K562 (cell line): ENCODE results near the gene PRF1. TPM values are rescaled to one million over a fixed set of nuclear protein-coding genes. Genes with fewer than 3 reads are reported as not detected.

Source experiments
- BRD4 ChIP-seq: fragments of 200-600 bp; sonication (generic); IDR thresholded peaks from 2 replicates; pipeline ENCODE4 v1.6.1; 2017; ENCODE audit warnings: inconsistent platforms
- CHD4 ChIP-seq: fragments of 200-600 bp; sonication (generic); IDR thresholded peaks from 3 replicates; pipeline ENCODE4 v1.6.1; 2012; ENCODE audit warnings: low read depth, mild to moderate bottlenecking, mixed read lengths, low read length, inconsistent platforms; ENCODE audit not compliant: insufficient read depth, insufficient replicate concordance, poor library complexity, severe bottlenecking
- CLOCK ChIP-seq: fragments of 250-450 bp; sonication (Bioruptor Pico); IDR thresholded peaks from 2 replicates; pipeline ENCODE4 v1.4.0; 2020; ENCODE audit warnings: mild to moderate bottlenecking, moderate library complexity, borderline replicate concordance
- CTCF ChIP-seq, 3 experiments: IDR thresholded peaks in 2 of 3; conservative IDR thresholded peaks in 1 of 3; 2 replicates each; pipeline ENCODE4 v1.5.1; 2011 to 2012; ENCODE audit warnings: low read length in 3 of 3, mild to moderate bottlenecking in 3 of 3, control low read depth in 2 of 3, improper control_type of control experiment in 1 of 3, inconsistent platforms in 1 of 3, low read depth in 1 of 3, mixed read lengths in 1 of 3, moderate library complexity in 1 of 3; ENCODE audit not compliant: insufficient read depth in 2 of 3
- GATAD2B ChIP-seq: fragments of 450-650 bp; IDR thresholded peaks from 2 replicates; pipeline ENCODE4 v1.6.1; 2017; ENCODE audit warnings: mild to moderate bottlenecking, borderline replicate concordance
- HLTF ChIP-seq: fragments of 450-650 bp; IDR thresholded peaks from 2 replicates; pipeline ENCODE4 v1.6.1; 2016
- HMGXB4 ChIP-seq: sonication (generic); formaldehyde crosslinking; IDR thresholded peaks from 2 replicates; pipeline ENCODE4 v1.8.1; 2023; ENCODE audit warnings: mild to moderate bottlenecking, missing genetic modification reagents
- KAT7 ChIP-seq: sonication (generic); formaldehyde crosslinking; IDR thresholded peaks from 2 replicates; pipeline ENCODE4 v1.8.0; 2022; ENCODE audit warnings: missing genetic modification reagents, mild to moderate bottlenecking, borderline replicate concordance
- L3MBTL2 ChIP-seq: fragments of 450-650 bp; IDR thresholded peaks from 2 replicates; pipeline ENCODE4 v1.6.1; 2016; ENCODE audit warnings: mild to moderate bottlenecking, moderate library complexity
- LEF1 ChIP-seq: fragments of 450-650 bp; IDR thresholded peaks from 2 replicates; pipeline ENCODE4 v1.6.1; 2016; ENCODE audit warnings: mild to moderate bottlenecking
- MTA1 ChIP-seq: fragments of 450-650 bp; IDR thresholded peaks from 2 replicates; pipeline ENCODE4 v1.6.1; 2017; ENCODE audit warnings: borderline replicate concordance
- NELFE ChIP-seq: IDR thresholded peaks from 2 replicates; pipeline ENCODE4 v1.6.1; 2011; ENCODE audit warnings: mild to moderate bottlenecking; ENCODE audit not compliant: insufficient read depth, insufficient read length
- PTRF ChIP-seq: fragments of 450-650 bp; IDR thresholded peaks from 2 replicates; pipeline ENCODE4 v1.6.1; 2016; ENCODE audit warnings: mild to moderate bottlenecking, missing genetic modification characterization, missing compliant biosample characterization
- RHOXF2B ChIP-seq: fragments of 250-450 bp; sonication (Bioruptor Pico); conservative IDR thresholded peaks from 2 replicates; pipeline ENCODE4 v1.5.1; 2021
- SMAD1 ChIP-seq: fragments of 150-350 bp; IDR thresholded peaks from 2 replicates; pipeline ENCODE4 v1.6.1; 2014; ENCODE audit warnings: low read length, low read depth; ENCODE audit not compliant: partially characterized antibody
- SMAD3 ChIP-seq: fragments of 450-650 bp; formaldehyde crosslinking; conservative IDR thresholded peaks from 2 replicates; pipeline ENCODE4 v1.4.0; 2020; ENCODE audit warnings: mild to moderate bottlenecking
- SREBF2 ChIP-seq: sonication (generic); formaldehyde crosslinking; IDR thresholded peaks from 2 replicates; pipeline ENCODE4 v1.4.0; 2020; ENCODE audit warnings: mild to moderate bottlenecking, missing genetic modification reagents
- ZBTB49 ChIP-seq: sonication (generic); formaldehyde crosslinking; IDR thresholded peaks from 2 replicates; pipeline ENCODE4 v1.8.0; 2022; ENCODE audit warnings: missing genetic modification reagents, mild to moderate bottlenecking, borderline replicate concordance
- ZNF184 ChIP-seq: sonication (generic); formaldehyde crosslinking; IDR thresholded peaks from 2 replicates; pipeline ENCODE4 v1.5.0; 2020; ENCODE audit warnings: missing genetic modification reagents
- ZNF384 ChIP-seq: IDR thresholded peaks from 2 replicates; pipeline ENCODE4 v1.6.1; 2012; ENCODE audit warnings: low read depth, low read length, improper control_type of control experiment
- ZSCAN29 ChIP-seq: fragments of 450-650 bp; IDR thresholded peaks from 2 replicates; pipeline ENCODE4 v1.6.1; 2017
- polyA plus RNA-seq, 8 experiments: library from polyadenylated mRNA; depleted of rRNA in 4 of 8; stranded (reverse) in 5 of 8; unstranded in 3 of 8; fragments of >200 nt; fragmentation: Nextera tagmentation in 2 of 8; fragmentation: Illumina TruSeq in 1 of 8; extraction: Ambion mirVana in 2 of 8; extraction: Trizol in 1 of 8; gene quantifications; 2 replicates each; pipeline versions ENCODE4 v1.2.1 to v1.2.3, GENCODE V29; 2011 to 2014; ENCODE audit warnings: inconsistent platforms in 1 of 8, missing spikeins in 1 of 8
- total RNA-seq, 7 experiments: library from RNA; depleted of rRNA in 6 of 7; stranded (reverse); fragments of >200 nt in 6 of 7; fragmentation: Illumina TruSeq in 2 of 7; extraction: Trizol in 2 of 7; gene quantifications; 2 replicates each; pipeline versions ENCODE4 v1.2.1 to v1.2.3, GENCODE V29; 2011 to 2021; ENCODE audit warnings: low replicate concordance in 1 of 7

The PRF1 gene
- total and polyA plus RNA-seq, 9 of the 15 experiments (the other 6 are each of a cell fraction or from before 2014, with no cell fraction given), result 3.8 to 8.6 (median 6.3) TPM

DNA sequence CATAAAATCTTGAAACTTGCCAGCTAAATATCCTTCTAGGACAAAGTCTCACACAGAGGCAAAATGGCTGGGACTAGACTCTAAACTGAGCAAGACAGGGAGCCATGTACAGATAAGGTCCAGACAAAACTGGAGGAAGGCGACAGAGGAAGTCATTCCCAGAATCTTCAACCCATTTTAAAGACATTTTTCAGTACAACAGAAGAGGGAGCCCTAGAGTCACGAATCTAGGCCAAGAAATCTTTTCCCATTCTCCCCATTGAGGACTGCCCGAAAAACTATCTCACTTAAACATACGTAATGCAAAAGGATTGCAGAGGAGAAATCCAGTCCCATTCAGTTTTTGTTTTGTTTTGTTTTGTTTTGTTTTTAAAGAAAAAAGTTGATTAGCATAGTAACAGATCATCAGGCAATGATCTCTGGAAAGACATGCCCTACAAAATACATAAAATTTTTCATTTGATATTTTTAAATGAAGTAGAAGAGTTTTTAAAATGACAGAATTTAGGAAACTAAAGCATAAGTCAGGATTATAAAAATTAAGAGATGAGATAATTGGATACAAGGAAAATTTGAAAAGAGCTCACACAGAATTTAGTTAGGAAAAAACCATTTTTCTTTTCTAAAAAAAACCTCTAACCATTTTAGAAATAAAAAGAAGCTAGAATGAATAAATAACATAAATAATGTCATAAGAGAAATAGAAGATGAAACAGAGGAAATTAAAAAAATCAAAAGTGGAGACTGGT lies 16.9 kb upstream of the PRF1 start (continued):
- TF ChIP-seq CTCF (IDR thresholded peaks at IDR 0.05 in 2 of 3, conservative IDR thresholded peaks at IDR 0.05 in 1 of 3; ENCODE audit: insufficient read depth in 2 of 3, low read depth in 1 of 3, low read length in 3 of 3) (peak; percentile 69 to 91 (median 79)), HMGXB4 (CRISPR knock-in tag) (no peak), NELFE (no peak), CHD4 (no peak), GATAD2B (0 out of 2 replicates have a peak, but pooled peaks have one; percentile 52), MTA1 (no peak), CLOCK (CRISPR knock-in tag) (no peak), HLTF (no peak), ZNF384 (peak; percentile 63), ZSCAN29 (no peak), ZBTB49 (no peak), LEF1 (no peak; the same call in 1 of the 2 replicates), SMAD1 (no peak), SMAD3 (CRISPR knock-in tag) (0 out of 2 replicates have a peak, but pooled peaks have one; percentile 14), ZNF184 (CRISPR knock-in tag) (no peak), RHOXF2B (CRISPR knock-in tag) (no peak), BRD4 (no peak), L3MBTL2 (peak; percentile 62), SREBF2 (CRISPR knock-in tag) (no peak), KAT7 (CRISPR knock-in tag) (no peak), PTRF (tag) (no peak)
